Suprapubic skin (tissue), 4 donors: ENCODE measurements around the gene TNPO2.

Experiments used
- POLR2A ChIP-seq, 2 donors: fragments of 450-650 bp; IDR thresholded peaks; one replicate each; pipeline ENCODE4 v1.6.1; 2017; ENCODE audit warnings: antibody characterized with exemption in 2 of 2, mild to moderate bottlenecking in 2 of 2, moderate library complexity in 2 of 2
- POLR2AphosphoS5 ChIP-seq, 3 donors: sonication (generic); formaldehyde crosslinking; IDR thresholded peaks; one replicate each; pipeline ENCODE4 v1.6.1; 2017; ENCODE audit warnings: antibody characterized with exemption in 3 of 3
- TF ChIP-seq, protein P1 (sequence below), 2 donors: fragments of 200-600 bp in 1 of 2; fragments of 450-650 bp in 1 of 2; sonication (generic) in 1 of 2; IDR thresholded peaks; one replicate each; pipeline ENCODE4 v1.5.1; 2016 to 2019; ENCODE audit warnings: antibody characterized with exemption in 2 of 2, mild to moderate bottlenecking in 1 of 2, moderate library complexity in 1 of 2

- TF ChIP-seq, protein P1, sequence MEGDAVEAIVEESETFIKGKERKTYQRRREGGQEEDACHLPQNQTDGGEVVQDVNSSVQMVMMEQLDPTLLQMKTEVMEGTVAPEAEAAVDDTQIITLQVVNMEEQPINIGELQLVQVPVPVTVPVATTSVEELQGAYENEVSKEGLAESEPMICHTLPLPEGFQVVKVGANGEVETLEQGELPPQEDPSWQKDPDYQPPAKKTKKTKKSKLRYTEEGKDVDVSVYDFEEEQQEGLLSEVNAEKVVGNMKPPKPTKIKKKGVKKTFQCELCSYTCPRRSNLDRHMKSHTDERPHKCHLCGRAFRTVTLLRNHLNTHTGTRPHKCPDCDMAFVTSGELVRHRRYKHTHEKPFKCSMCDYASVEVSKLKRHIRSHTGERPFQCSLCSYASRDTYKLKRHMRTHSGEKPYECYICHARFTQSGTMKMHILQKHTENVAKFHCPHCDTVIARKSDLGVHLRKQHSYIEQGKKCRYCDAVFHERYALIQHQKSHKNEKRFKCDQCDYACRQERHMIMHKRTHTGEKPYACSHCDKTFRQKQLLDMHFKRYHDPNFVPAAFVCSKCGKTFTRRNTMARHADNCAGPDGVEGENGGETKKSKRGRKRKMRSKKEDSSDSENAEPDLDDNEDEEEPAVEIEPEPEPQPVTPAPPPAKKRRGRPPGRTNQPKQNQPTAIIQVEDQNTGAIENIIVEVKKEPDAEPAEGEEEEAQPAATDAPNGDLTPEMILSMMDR (IDR thresholded peaks at IDR 0.05), result no peak
- no peak for TF ChIP-seq POLR2A (IDR thresholded peaks at IDR 0.05)
- no peak for TF ChIP-seq POLR2AphosphoS5 (IDR thresholded peaks at IDR 0.05)
Measured at GRCh38 chr19:12670159-12670928, 53.4 kb downstream of the TNPO2 start.
